ENCODE data around the gene ERCC5.

ERCC5 gene

DNA sequence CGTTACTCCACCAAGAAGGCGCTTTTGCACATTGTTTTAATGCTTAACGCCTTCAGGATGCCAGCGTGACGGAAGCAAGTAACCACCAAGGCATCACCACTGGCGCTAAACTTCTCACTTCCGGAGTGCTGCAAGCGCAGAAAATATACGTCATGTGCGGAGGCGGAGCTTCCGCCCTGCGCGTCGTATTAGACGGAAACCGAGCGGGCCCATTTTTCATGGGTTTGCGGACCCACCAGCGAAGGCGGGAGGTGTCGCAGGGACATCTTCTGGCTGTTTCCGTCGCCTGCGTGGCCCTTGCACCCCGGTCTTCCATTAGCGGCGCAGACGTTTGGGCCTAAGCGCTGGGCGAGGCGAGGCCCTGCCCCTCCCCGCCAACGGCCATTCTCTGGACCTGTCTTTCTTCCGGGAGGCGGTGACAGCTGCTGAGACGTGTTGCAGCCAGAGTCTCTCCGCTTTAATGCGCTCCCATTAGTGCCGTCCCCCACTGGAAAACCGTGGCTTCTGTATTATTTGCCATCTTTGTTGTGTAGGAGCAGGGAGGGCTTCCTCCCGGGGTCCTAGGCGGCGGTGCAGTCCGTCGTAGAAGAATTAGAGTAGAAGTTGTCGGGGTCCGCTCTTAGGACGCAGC is at the start of gene ERCC5:
ERCC5 (plus strand) TSS at position 403 of the 631 bp plus-strand sequence. CDS start 235 bp downstream, outside the sequence.
- Histone ChIP-seq H3K9me3 (no peaks in the 10 kb centered on the region), H3K27me3 (no peaks in the 10 kb centered on the region), H3K27ac (peak within 1 kb of the TSS; percentile 84 to 95), H3K4me1 (peaks cover 0 to 20% (median 12%) of the 10 kb centered on the region in 4 donors), H3K36me3 (peaks cover 0 to 11% (median 0%) of the 10 kb centered on the region in 3 donors), H3K4me3 (peak within 1 kb of the TSS; percentile 66 to 88)
- TF ChIP-seq CTCF (IDR thresholded peaks at IDR 0.05): no peak
- intact Hi-C loops (cut with DNase I; ENCODE audit: low total_unique reads): loop anchor here (2.0 to 10.0 kb wide), 2 partner anchors 51 to 251 kb away; partner anchors contain the start of genes BIVM and POGLUT2
- DNase-seq: peak; percentile 91 to 94

GRCh38 chr13:102798581-102799425 is 47.0 kb upstream of the ERCC5 start, which contains the start of the genes BIVM and POGLUT2:
TSS of gene BIVM (plus strand) at chr13:102799119. CDS start at chr13:102807268, 8,149 bp downstream.
TSS of gene POGLUT2 (minus strand) at chr13:102798976. CDS start at chr13:102798670, 306 bp downstream.
- H3K4me1 ChIP-seq: peaks cover 0 to 27% (median 7%) of the 10 kb centered on the region in 4 donors
- H3K9me3 ChIP-seq: no peaks in the 10 kb centered on the region
- peaks cover 0 to under 1% (median 0%) of the 10 kb centered on the region in 3 donors for H3K36me3 ChIP-seq
- H3K4me3 ChIP-seq: peak within 1 kb of the TSS; percentile 66 to 73
- peak within 1 kb of the TSS; percentile 72 to 87 for H3K27ac ChIP-seq
- no peaks in the 10 kb centered on the region for H3K27me3 ChIP-seq
- intact Hi-C loops (cut with DNase I; ENCODE audit: low total_unique reads): loop anchor here (5.0 to 10.0 kb wide), 3 partner anchors 46 to 202 kb away; partner anchors contain the start of genes ERCC5 and TPP2
- peak; percentile 92 to 94 for DNase-seq
- TF ChIP-seq CTCF (IDR thresholded peaks at IDR 0.05): no peak

- Histone ChIP-seq H3K4me1 (peaks cover 0 to 27% (median 7%) of the 10 kb centered on the region in 4 donors), H3K4me3 (peak overlapping the region; percentile 66 to 73), H3K27ac (peak overlapping the region; percentile 72 to 87), H3K36me3 (no peaks in the 10 kb centered on the region), H3K9me3 (no peaks in the 10 kb centered on the region), H3K27me3 (no peaks in the 10 kb centered on the region)
- TF ChIP-seq CTCF (IDR thresholded peaks at IDR 0.05): no peak
- peak in 1 of 2 donors; percentile 72 for DNase-seq
- intact Hi-C loops (cut with DNase I; ENCODE audit: low total_unique reads): loop anchor here (5.0 to 10.0 kb wide), 3 partner anchors 45 to 202 kb away; partner anchors contain the start of genes ERCC5 and TPP2
Observed at GRCh38 chr13:102799426-102800144, 46.2 kb upstream of the ERCC5 start.

- Histone ChIP-seq H3K9me3 (no peaks in the 10 kb centered on the region), H3K36me3 (no peaks in the 10 kb centered on the region), H3K4me1 (peaks cover 0 to 27% (median 7%) of the 10 kb centered on the region in 4 donors), H3K4me3 (peak overlapping the region; percentile 66 to 73), H3K27me3 (no peaks in the 10 kb centered on the region), H3K27ac (peak overlapping the region; percentile 72 to 87)
- DNase-seq: peak; percentile 75 to 88
- TF ChIP-seq CTCF (IDR thresholded peaks at IDR 0.05): peak; percentile 57 to 70
- intact Hi-C loops (cut with DNase I; ENCODE audit: low total_unique reads): no loop called here
Observed at GRCh38 chr13:102800145-102801041, 45.4 kb upstream of the ERCC5 start.
